H9 (cell line): Measurements from ENCODE around the gene HMX1. TPM values are rescaled to one million over a fixed set of nuclear protein-coding genes. Genes with fewer than 3 reads are reported as not detected.

Source experiments
- DNase-seq: peaks from one replicate; pipeline ENCODE4 v3.0.0-alpha.2; 2017
- H2AFZ ChIP-seq: one replicate; pipeline ENCODE4 v1.6.1; 2013; ENCODE audit warnings: mild to moderate bottlenecking, low read length, control low read depth, moderate library complexity
- H2AK5ac ChIP-seq: 2 replicates; pipeline ENCODE4 v1.6.1; 2013; ENCODE audit warnings: low read length, control low read depth, mixed read lengths; ENCODE audit not compliant: insufficient read length
- H2BK120ac ChIP-seq: one replicate; pipeline ENCODE4 v1.6.1; 2013; ENCODE audit warnings: low read depth, mild to moderate bottlenecking, low read length, control low read depth, inconsistent platforms; ENCODE audit not compliant: poor library complexity, severe bottlenecking
- H2BK12ac ChIP-seq: 2 replicates; pipeline ENCODE4 v1.6.1; 2013; ENCODE audit warnings: low read length, control low read depth, mixed read lengths, low read depth; ENCODE audit not compliant: insufficient read length
- H2BK15ac ChIP-seq: 2 replicates; pipeline ENCODE4 v1.6.1; 2013; ENCODE audit warnings: low read depth, low read length, control low read depth
- H2BK20ac ChIP-seq: one replicate; pipeline ENCODE4 v1.6.1; 2013; ENCODE audit warnings: low read depth, mild to moderate bottlenecking, low read length, control low read depth, inconsistent platforms; ENCODE audit not compliant: poor library complexity, severe bottlenecking
- H2BK5ac ChIP-seq: 2 replicates; pipeline ENCODE4 v1.6.1; 2013; ENCODE audit warnings: low read length, control low read depth, mixed read lengths; ENCODE audit not compliant: insufficient read length
- H3K14ac ChIP-seq: 2 replicates; pipeline ENCODE4 v1.6.1; 2013; ENCODE audit warnings: low read length, control low read depth; ENCODE audit not compliant: insufficient read depth
- H3K18ac ChIP-seq: 2 replicates; pipeline ENCODE4 v1.6.1; 2013; ENCODE audit warnings: low read depth, mild to moderate bottlenecking, mixed read lengths, low read length, control low read depth; ENCODE audit not compliant: insufficient read length
- H3K23ac ChIP-seq: 2 replicates; pipeline ENCODE4 v1.6.1; 2013; ENCODE audit warnings: low read length, control low read depth, mixed read lengths, low read depth; ENCODE audit not compliant: insufficient read length
- H3K23me2 ChIP-seq: 2 replicates; pipeline ENCODE4 v1.6.1; 2013; ENCODE audit warnings: low read depth, mild to moderate bottlenecking, mixed read lengths, low read length, control low read depth; ENCODE audit not compliant: insufficient read length, poor library complexity, severe bottlenecking
- H3K27ac ChIP-seq: 2 replicates; pipeline ENCODE4 v1.5.1; 2013; ENCODE audit warnings: low read length, control low read depth, mixed read lengths, low read depth; ENCODE audit not compliant: insufficient read length
- H3K27me3 ChIP-seq: 2 replicates; pipeline ENCODE4 v1.6.1; 2013; ENCODE audit warnings: low read length, control low read depth, inconsistent platforms; ENCODE audit not compliant: insufficient read depth
- H3K4ac ChIP-seq: 2 replicates; pipeline ENCODE4 v1.6.1; 2013; ENCODE audit warnings: low read depth, mild to moderate bottlenecking, control low read depth, inconsistent platforms, low read length, moderate library complexity
- H3K4me1 ChIP-seq: 2 replicates; pipeline ENCODE4 v1.6.1; 2013; ENCODE audit warnings: low read length, control low read depth, inconsistent platforms; ENCODE audit not compliant: insufficient read depth
- H3K4me2 ChIP-seq: 2 replicates; pipeline ENCODE4 v1.6.1; 2013; ENCODE audit warnings: low read length, control low read depth, mixed read lengths; ENCODE audit not compliant: insufficient read length, insufficient read depth
- H3K56ac ChIP-seq: 2 replicates; pipeline ENCODE4 v1.6.1; 2013; ENCODE audit warnings: low read depth, mild to moderate bottlenecking, mixed read lengths, low read length, control low read depth; ENCODE audit not compliant: insufficient read length
- H3K79me1 ChIP-seq: 2 replicates; pipeline ENCODE4 v1.6.1; 2013; ENCODE audit warnings: low read depth, mild to moderate bottlenecking, moderate library complexity, low read length, control low read depth, inconsistent platforms; ENCODE audit not compliant: insufficient read depth, poor library complexity, severe bottlenecking
- H3K79me2 ChIP-seq: 2 replicates; pipeline ENCODE4 v1.6.1; 2013; ENCODE audit warnings: low read length, control low read depth, inconsistent platforms; ENCODE audit not compliant: insufficient read depth
- H3K9ac ChIP-seq: 2 replicates; pipeline ENCODE4 v1.6.1; 2013; ENCODE audit warnings: low read length, control low read depth, mixed read lengths; ENCODE audit not compliant: insufficient read length; ENCODE audit errors: extremely low read depth
- H3K9me3 ChIP-seq: one replicate; pipeline ENCODE4 v1.6.1; 2013; ENCODE audit warnings: low read depth, low read length, inconsistent platforms; ENCODE audit not compliant: control insufficient read depth
- H3T11ph ChIP-seq: one replicate; pipeline ENCODE4 v1.6.1; 2013; ENCODE audit warnings: mild to moderate bottlenecking, low read length, control low read depth, inconsistent platforms
- H4K20me1 ChIP-seq: one replicate; pipeline ENCODE4 v1.6.1; 2013; ENCODE audit not compliant: control insufficient read depth, insufficient read length, insufficient read depth
- H4K5ac ChIP-seq: 2 replicates; pipeline ENCODE4 v1.6.1; 2013; ENCODE audit warnings: low read depth, mild to moderate bottlenecking, mixed read lengths, low read length, control low read depth; ENCODE audit not compliant: insufficient read length
- H4K8ac ChIP-seq: replicated peaks from 2 replicates; pipeline ENCODE4 v1.6.1; 2013; ENCODE audit warnings: low read length, control low read depth, mixed read lengths, low read depth; ENCODE audit not compliant: insufficient read length
- H4K91ac ChIP-seq: 2 replicates; pipeline ENCODE4 v1.6.1; 2013; ENCODE audit warnings: low read depth, mild to moderate bottlenecking, moderate library complexity, mixed read lengths, low read length, control low read depth; ENCODE audit not compliant: insufficient read length
- H3K27ac Mint-ChIP-seq, 3 experiments: 2 replicates in 2 of 3; 3 replicates in 1 of 3; pipeline ENCODE4 v1.8.0; 2020 to 2021; ENCODE audit warnings: mixed read lengths in 3 of 3, mild to moderate bottlenecking in 1 of 3, moderate library complexity in 1 of 3
- H3K27me3 Mint-ChIP-seq: 2 replicates; pipeline ENCODE4 v1.8.0; 2021; ENCODE audit warnings: low read depth, mild to moderate bottlenecking, moderate library complexity, mixed read lengths
- H3K36me3 Mint-ChIP-seq, 3 experiments: 2 replicates in 2 of 3; 3 replicates in 1 of 3; pipeline ENCODE4 v1.8.0; 2020 to 2021; ENCODE audit warnings: low read depth in 3 of 3, mixed read lengths in 3 of 3; ENCODE audit not compliant: insufficient read depth in 1 of 3
- H3K4me1 Mint-ChIP-seq, 2 experiments: 2 replicates each; pipeline ENCODE4 v1.8.0; 2020; ENCODE audit warnings: mixed read lengths in 2 of 2
- H3K4me3 Mint-ChIP-seq, 2 experiments: 2 replicates in 1 of 2; 3 replicates in 1 of 2; pipeline ENCODE4 v1.8.0; 2020 to 2021; ENCODE audit warnings: mild to moderate bottlenecking in 2 of 2, mixed read lengths in 2 of 2, moderate library complexity in 1 of 2
- H3K9me3 Mint-ChIP-seq, 2 experiments: 2 replicates in 1 of 2; 3 replicates in 1 of 2; pipeline ENCODE4 v1.8.0; 2020; ENCODE audit warnings: mild to moderate bottlenecking in 2 of 2, mixed read lengths in 2 of 2, moderate library complexity in 1 of 2
- WGBS: extraction: QIAGEN DNeasy Blood & Tissue Kit; methylation state at CpG from one replicate; pipeline ENCODE4 v1.1.7; 2013; ENCODE audit warnings: missing lambda C conversion rate, low lambda C conversion rate, mixed read lengths; ENCODE audit not compliant: insufficient read length; ENCODE audit errors: extremely low coverage; 5-methylcytosine and 5-hydroxymethylcytosine counted together
- total RNA-seq: library from RNA; stranded (reverse); gene quantifications from 2 replicates; pipeline ENCODE4 v1.2.1, GENCODE V29; 2021
- TF ChIP-seq, protein P1 (sequence below): fragments of 200-600 bp; sonication (generic); conservative IDR thresholded peaks from 3 replicates; pipeline ENCODE4 v1.8.0; 2021; ENCODE audit warnings: antibody characterized with exemption, mild to moderate bottlenecking

Gene HMX1
- total RNA-seq, 1 experiment from 2014 or later = 0.26 TPM

- H3T11ph ChIP-seq = no peak overlapping the region
- DNase-seq = peak; percentile 15
- no peaks in the 10 kb centered on the region for H3K79me2 ChIP-seq
- TF ChIP-seq, protein P1, sequence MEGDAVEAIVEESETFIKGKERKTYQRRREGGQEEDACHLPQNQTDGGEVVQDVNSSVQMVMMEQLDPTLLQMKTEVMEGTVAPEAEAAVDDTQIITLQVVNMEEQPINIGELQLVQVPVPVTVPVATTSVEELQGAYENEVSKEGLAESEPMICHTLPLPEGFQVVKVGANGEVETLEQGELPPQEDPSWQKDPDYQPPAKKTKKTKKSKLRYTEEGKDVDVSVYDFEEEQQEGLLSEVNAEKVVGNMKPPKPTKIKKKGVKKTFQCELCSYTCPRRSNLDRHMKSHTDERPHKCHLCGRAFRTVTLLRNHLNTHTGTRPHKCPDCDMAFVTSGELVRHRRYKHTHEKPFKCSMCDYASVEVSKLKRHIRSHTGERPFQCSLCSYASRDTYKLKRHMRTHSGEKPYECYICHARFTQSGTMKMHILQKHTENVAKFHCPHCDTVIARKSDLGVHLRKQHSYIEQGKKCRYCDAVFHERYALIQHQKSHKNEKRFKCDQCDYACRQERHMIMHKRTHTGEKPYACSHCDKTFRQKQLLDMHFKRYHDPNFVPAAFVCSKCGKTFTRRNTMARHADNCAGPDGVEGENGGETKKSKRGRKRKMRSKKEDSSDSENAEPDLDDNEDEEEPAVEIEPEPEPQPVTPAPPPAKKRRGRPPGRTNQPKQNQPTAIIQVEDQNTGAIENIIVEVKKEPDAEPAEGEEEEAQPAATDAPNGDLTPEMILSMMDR = no peak
- no peak overlapping the region for H4K5ac ChIP-seq
- Mint-ChIP-seq H3K27ac (no peak overlapping the region), H3K4me1 (no peaks in the 10 kb centered on the region), H3K9me3 (peaks cover 12 to 16% of the 10 kb centered on the region in 2 experiments), H3K4me3 (no peak overlapping the region), H3K27me3 (peaks cover 46% of the 10 kb centered on the region), H3K36me3 (0 out of 7 replicates have a peak, but pooled peaks cover 0 to 2% (median 0%) of the 10 kb centered on the region in 3 experiments)
- H3K56ac ChIP-seq = no peak overlapping the region
- no peak overlapping the region for H3K18ac ChIP-seq
- H3K9me3 ChIP-seq = peaks cover 1% of the 10 kb centered on the region
- H2BK20ac ChIP-seq = no peak overlapping the region
- no peak overlapping the region for H3K23ac ChIP-seq
- no peak overlapping the region for H3K4ac ChIP-seq
- no peak overlapping the region for H3K4me2 ChIP-seq
- WGBS = no CpG with 5 or more reads among the region's 22 CpGs
- H3K4me1 ChIP-seq = no peaks in the 10 kb centered on the region
- no peaks in the 10 kb centered on the region for H3K27me3 ChIP-seq
- H3K23me2 ChIP-seq = no peaks in the 10 kb centered on the region
- H4K91ac ChIP-seq = no peak overlapping the region
- H2BK120ac ChIP-seq = no peak overlapping the region
- no peak overlapping the region for H2BK15ac ChIP-seq
- no peak overlapping the region for H2AK5ac ChIP-seq
- no peaks in the 10 kb centered on the region for H4K20me1 ChIP-seq
- no peak overlapping the region for H2BK12ac ChIP-seq
- H3K14ac ChIP-seq = no peak overlapping the region
- H3K79me1 ChIP-seq = no peaks in the 10 kb centered on the region
- H3K9ac ChIP-seq = no peak overlapping the region
- no peak overlapping the region for H4K8ac ChIP-seq
- no peak overlapping the region for H2AFZ ChIP-seq
- no peak overlapping the region for H2BK5ac ChIP-seq
- H3K27ac ChIP-seq = no peak overlapping the region
These were observed 35.5 kb upstream of the HMX1 start for GRCh38 chr4:8906991-8907595.
